T-helper 9 cell (primary cell): Measurements from ENCODE around the gene TRIM33.

ENCODE experiments used
- DNase-seq: peaks from one replicate; pipeline ENCODE4 v3.0.0-alpha.2; 2020

The TRIM33 gene

DNA sequence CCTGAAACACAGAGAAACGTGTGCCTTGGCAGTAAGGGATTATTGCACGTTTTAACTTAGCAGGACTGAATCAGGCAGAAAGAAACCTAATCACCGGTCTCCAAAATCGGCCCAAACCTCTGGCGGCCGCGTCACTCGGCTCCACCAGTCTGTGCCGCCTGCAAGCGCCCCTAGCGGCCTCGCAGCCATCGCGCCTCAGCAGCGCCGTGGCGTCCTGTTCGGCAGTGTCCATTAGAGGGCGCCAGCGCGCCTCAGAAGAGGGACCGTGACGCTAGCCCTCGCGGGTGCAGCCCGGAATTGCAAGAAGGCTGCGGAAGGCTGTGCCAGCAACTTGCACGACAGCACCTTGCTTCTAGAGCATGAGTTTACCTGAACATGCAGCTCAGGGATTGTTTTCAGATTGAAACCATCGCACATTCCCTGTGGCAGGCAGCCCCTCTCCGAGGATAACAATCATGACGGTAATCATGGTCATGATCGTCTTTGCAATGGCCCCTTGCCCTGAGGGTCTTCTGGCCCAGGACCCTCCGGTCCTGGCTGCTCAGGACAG, 164.4 kb downstream of the TRIM33 start:
- DNase-seq, result peak; percentile 98

DNA sequence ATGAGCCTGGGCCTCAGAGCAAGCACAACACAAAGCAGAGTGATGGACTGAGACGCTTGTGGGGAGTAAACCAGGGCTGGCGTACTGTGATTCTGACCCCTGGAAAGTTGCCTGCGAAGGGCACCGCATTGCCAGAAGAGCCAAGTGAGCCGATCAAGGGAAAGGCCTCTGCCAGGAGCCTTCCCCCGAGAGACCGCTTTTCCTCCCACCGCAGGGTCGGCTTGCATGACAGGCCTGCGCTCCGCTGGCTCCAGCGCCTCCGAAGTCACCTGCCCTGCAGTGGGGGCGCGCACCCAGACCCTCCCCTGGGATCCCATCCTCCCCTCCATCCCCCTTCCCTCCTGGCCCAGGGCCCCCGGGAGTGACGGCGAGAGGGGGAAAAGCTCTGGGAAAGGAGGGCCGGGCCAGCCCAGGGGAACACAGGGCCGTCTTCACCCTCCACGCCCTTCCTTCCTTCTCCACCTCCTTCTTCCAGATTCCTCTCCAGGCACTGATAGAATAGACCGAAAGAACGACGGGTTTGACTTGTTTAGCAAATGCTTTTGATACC, 165.0 kb downstream of the TRIM33 start:
- DNase-seq, result no peak

DNA sequence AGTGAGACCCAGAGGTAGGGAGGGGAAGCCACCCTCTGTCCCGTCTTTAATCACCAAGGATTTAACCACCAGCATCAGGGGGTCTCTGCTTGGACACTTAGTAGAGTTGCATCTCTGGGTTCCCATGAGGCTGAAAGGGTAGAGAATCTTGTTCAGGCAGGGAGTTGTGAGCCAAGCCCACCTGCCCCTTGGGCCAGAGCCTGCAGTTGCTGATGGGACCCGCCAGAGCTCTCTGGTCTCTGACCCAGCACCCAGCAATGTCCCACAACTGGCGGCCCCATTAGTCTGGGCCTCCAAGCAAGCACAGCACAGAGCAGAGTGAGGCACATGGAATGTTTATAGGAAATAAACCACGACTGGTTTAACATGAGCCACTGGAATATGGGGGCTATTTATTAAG, 166.3 kb downstream of the TRIM33 start:
- no peak for DNase-seq
